GM12878 (cell line): ENCODE results near the gene ADAMTS5. TPM values are rescaled to one million over a fixed set of nuclear protein-coding genes. Genes with fewer than 3 reads are reported as not detected.

Source experiments
- BACH1 ChIP-seq: fragments of 450-650 bp; IDR thresholded peaks from 2 replicates; pipeline ENCODE4 v1.6.1; 2017; ENCODE audit warnings: mild to moderate bottlenecking, borderline replicate concordance
- CHD1 ChIP-seq: IDR thresholded peaks from 2 replicates; pipeline ENCODE4 v1.6.1; 2012; ENCODE audit warnings: low read depth, low read length, improper control_type of control experiment
- PML ChIP-seq: IDR thresholded peaks from 2 replicates; pipeline ENCODE4 v1.6.1; 2012; ENCODE audit warnings: low read length, inconsistent platforms
- POU2F2 ChIP-seq: IDR thresholded peaks from 3 replicates; pipeline ENCODE4 v1.6.1; 2011; ENCODE audit warnings: low read depth, mild to moderate bottlenecking, low read length, borderline replicate concordance
- REST ChIP-seq: IDR thresholded peaks from 2 replicates; pipeline ENCODE4 v1.6.1; 2012; ENCODE audit warnings: mild to moderate bottlenecking, low read depth, low read length
- SPI1 ChIP-seq: IDR thresholded peaks from 2 replicates; pipeline ENCODE4 v1.6.1; 2011; ENCODE audit warnings: low read depth, mild to moderate bottlenecking, low read length, moderate library complexity, borderline replicate concordance; ENCODE audit not compliant: insufficient read depth
- SUPT20H ChIP-seq: IDR thresholded peaks from 2 replicates; pipeline ENCODE4 v1.6.1; 2011; ENCODE audit warnings: low read depth, mild to moderate bottlenecking, low read length, moderate library complexity, borderline replicate concordance; ENCODE audit not compliant: control insufficient read depth
- polyA plus RNA-seq, 11 experiments: library from polyadenylated mRNA; depleted of rRNA in 4 of 11; unstranded in 6 of 11; stranded (reverse) in 5 of 11; fragments of >200 nt; fragmentation: Nextera tagmentation in 4 of 11; fragmentation: Illumina TruSeq in 1 of 11; extraction: Ambion mirVana in 4 of 11; extraction: Trizol in 1 of 11; gene quantifications; 1 replicate in 1 of 11; 2 replicates in 10 of 11; pipeline versions ENCODE4 v1.2.1 to v1.2.3, GENCODE V29; 2011 to 2016; ENCODE audit warnings: inconsistent platforms in 2 of 11, missing spikeins in 2 of 11, low read depth in 1 of 11
- total RNA-seq, 4 experiments: library from RNA; depleted of rRNA in 3 of 4; stranded (reverse); fragments of >200 nt in 3 of 4; fragmentation: Illumina TruSeq in 1 of 4; extraction: Trizol in 1 of 4; gene quantifications; 2 replicates each; pipeline versions ENCODE4 v1.2.1 to v1.2.3, GENCODE V29; 2013 to 2021
- TF ChIP-seq, protein P1 (sequence below): fragments of 150-350 bp; IDR thresholded peaks from 2 replicates; pipeline ENCODE4 v1.6.1; 2014; ENCODE audit warnings: mild to moderate bottlenecking, low read depth, low read length
- TF ChIP-seq, protein P2 (sequence below): fragments of 450-650 bp; IDR thresholded peaks from 2 replicates; pipeline ENCODE4 v1.6.1; 2017; ENCODE audit warnings: antibody characterized with exemption, mild to moderate bottlenecking, moderate library complexity

ADAMTS5 gene
- total and polyA plus RNA-seq, 10 of the 15 experiments (the other 5 are each of a cell fraction or from before 2014, with no cell fraction given), result not detected

DNA sequence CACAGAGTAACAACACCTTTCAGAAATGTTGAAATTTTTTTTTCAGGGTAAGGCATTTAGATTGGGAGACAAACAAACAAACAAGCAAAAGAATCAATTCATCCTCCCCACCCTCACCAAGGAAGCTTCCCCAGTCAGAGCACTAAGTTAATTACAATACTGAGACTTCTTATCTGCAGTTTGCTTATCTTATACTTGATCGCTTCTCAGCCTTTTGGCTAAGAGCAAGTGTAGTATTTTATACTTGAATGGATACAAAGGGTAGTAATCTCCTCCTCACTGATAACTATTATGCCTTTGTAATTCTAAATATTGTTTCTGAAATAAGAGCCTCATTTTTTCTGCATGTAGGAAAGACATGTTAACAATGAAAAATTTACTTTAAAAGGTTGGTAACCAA lies 54.4 kb downstream of the ADAMTS5 start (continued):
- TF ChIP-seq REST (no peak), POU2F2 (no peak), BACH1 (no peak), SUPT20H (no peak), SPI1 (no peak), PML (no peak), CHD1 (no peak)
- TF ChIP-seq, protein P1, sequence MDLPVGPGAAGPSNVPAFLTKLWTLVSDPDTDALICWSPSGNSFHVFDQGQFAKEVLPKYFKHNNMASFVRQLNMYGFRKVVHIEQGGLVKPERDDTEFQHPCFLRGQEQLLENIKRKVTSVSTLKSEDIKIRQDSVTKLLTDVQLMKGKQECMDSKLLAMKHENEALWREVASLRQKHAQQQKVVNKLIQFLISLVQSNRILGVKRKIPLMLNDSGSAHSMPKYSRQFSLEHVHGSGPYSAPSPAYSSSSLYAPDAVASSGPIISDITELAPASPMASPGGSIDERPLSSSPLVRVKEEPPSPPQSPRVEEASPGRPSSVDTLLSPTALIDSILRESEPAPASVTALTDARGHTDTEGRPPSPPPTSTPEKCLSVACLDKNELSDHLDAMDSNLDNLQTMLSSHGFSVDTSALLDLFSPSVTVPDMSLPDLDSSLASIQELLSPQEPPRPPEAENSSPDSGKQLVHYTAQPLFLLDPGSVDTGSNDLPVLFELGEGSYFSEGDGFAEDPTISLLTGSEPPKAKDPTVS, result no peak
- TF ChIP-seq, protein P2, sequence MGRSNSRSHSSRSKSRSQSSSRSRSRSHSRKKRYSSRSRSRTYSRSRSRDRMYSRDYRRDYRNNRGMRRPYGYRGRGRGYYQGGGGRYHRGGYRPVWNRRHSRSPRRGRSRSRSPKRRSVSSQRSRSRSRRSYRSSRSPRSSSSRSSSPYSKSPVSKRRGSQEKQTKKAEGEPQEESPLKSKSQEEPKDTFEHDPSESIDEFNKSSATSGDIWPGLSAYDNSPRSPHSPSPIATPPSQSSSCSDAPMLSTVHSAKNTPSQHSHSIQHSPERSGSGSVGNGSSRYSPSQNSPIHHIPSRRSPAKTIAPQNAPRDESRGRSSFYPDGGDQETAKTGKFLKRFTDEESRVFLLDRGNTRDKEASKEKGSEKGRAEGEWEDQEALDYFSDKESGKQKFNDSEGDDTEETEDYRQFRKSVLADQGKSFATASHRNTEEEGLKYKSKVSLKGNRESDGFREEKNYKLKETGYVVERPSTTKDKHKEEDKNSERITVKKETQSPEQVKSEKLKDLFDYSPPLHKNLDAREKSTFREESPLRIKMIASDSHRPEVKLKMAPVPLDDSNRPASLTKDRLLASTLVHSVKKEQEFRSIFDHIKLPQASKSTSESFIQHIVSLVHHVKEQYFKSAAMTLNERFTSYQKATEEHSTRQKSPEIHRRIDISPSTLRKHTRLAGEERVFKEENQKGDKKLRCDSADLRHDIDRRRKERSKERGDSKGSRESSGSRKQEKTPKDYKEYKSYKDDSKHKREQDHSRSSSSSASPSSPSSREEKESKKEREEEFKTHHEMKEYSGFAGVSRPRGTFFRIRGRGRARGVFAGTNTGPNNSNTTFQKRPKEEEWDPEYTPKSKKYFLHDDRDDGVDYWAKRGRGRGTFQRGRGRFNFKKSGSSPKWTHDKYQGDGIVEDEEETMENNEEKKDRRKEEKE, result no peak
